Heart right ventricle (tissue), 16 donors: ENCODE data around the gene PPP6R3. TPM values are rescaled to one million over a fixed set of nuclear protein-coding genes. Genes with fewer than 3 reads are reported as not detected.

Experiments
- ATAC-seq, 8 donors: fragments of 200-7000 bp; cut with Tn5 transposase; one replicate each; pipeline ENCODE4 v1.9.1; 2020; ENCODE audit warnings: mild to moderate bottlenecking in 8 of 8, moderate library complexity in 8 of 8, moderate number of reproducible peaks in 1 of 8
- DNase-seq, 2 donors: peaks; one replicate each; pipeline ENCODE4 v3.0.0-alpha.2; 2020
- H3K27ac ChIP-seq, 10 donors: fragments of 200-600 bp; sonication (generic) in 2 of 10; one replicate each; pipeline versions ENCODE4 v1.5.0 to v1.8.0; 2020 to 2022; ENCODE audit warnings: mild to moderate bottlenecking in 3 of 10
- H3K27me3 ChIP-seq, 7 donors: fragments of 200-600 bp; one replicate each; pipeline ENCODE4 v1.8.0; 2021 to 2022; ENCODE audit warnings: mild to moderate bottlenecking in 2 of 7
- H3K36me3 ChIP-seq, 9 donors: fragments of 200-600 bp; sonication (generic) in 1 of 9; one replicate each; pipeline versions ENCODE4 v1.5.0 to v1.8.0; 2020 to 2022; ENCODE audit warnings: mild to moderate bottlenecking in 2 of 9
- H3K4me1 ChIP-seq, 9 donors: fragments of 200-600 bp; sonication (generic) in 1 of 9; one replicate each; pipeline versions ENCODE4 v1.5.0 to v1.8.0; 2020 to 2022; ENCODE audit warnings: mild to moderate bottlenecking in 4 of 9
- H3K4me3 ChIP-seq, 10 donors: fragments of 200-600 bp; sonication (generic) in 2 of 10; one replicate each; pipeline versions ENCODE4 v1.5.0 to v1.8.0; 2020 to 2022; ENCODE audit warnings: mild to moderate bottlenecking in 7 of 10, moderate library complexity in 2 of 10
- H3K9me3 ChIP-seq, 11 donors: fragments of 200-600 bp in 10 of 11; sonication (generic) in 2 of 11; one replicate each; pipeline versions ENCODE4 v1.5.0 to v1.8.0; 2013 to 2022; ENCODE audit warnings: mild to moderate bottlenecking in 2 of 11, control low read depth in 1 of 11, moderate library complexity in 1 of 11
- CTCF ChIP-seq, 9 donors: fragments of 200-600 bp; sonication (generic) in 2 of 9; IDR thresholded peaks; one replicate each; pipeline versions ENCODE4 v1.5.0 to v1.8.0; 2021 to 2022; ENCODE audit warnings: antibody characterized with exemption in 9 of 9, mild to moderate bottlenecking in 5 of 9, moderate library complexity in 1 of 9
- WGBS, 2 donors: extraction: QIAGEN DNeasy Blood & Tissue Kit; methylation state at CpG; one replicate each; pipeline ENCODE4 v1.1.7; 2013; ENCODE audit warnings: inconsistent platforms in 1 of 2; 5-methylcytosine and 5-hydroxymethylcytosine counted together
- intact Hi-C, 10 donors: fragments of 100-400 bp; cut with DNase I; formaldehyde crosslinking; loops; one replicate each; pipeline versions ENCODE4 v1.11.1 to v1.14.2; 2022
- polyA plus RNA-seq, 2 donors: library from polyadenylated mRNA; stranded (reverse); fragments of 200-250 nt; gene quantifications; one replicate each; pipeline ENCODE4 v1.2.3, GENCODE V29; 2013
- total RNA-seq, 10 donors: library from RNA; stranded (reverse); fragmentation: NEBNext Ultra II Directional in 3 of 10; extraction: Animal tissue kit (Norgen Biotek cat#: 25700) in 3 of 10; gene quantifications; one replicate each; pipeline versions ENCODE4 v1.2.1 to v1.2.4, GENCODE V29; 2021 to 2023
- donor health status: Arrhythmogenic right ventricular cardiomyopathy.
- donor health status: ischemic (EF 13 %, LVEDD 7.1; RV severe dilation, severe dysfunction).
- donor health status: healthy with polysubstance abuse.
- donor health status: DM: no; HTN: yes; CAD: no.
- donor health status: DM: no; HTN: no; CAD: no.
- donor health status: ischemic (EF 25% LVEDD 6.9; RV normal size, moderate dysfunction).
- donor health status: ischemic (EF 25% LVEDD 5.7; RV mildly dilated, moderate dysfunction).
- donor health status: healthy.
- donor health status: DM: yes; HTN: yes; CAD: no.
- donor health status: Ischemic cardiomyopathy.
- donor health status: ischemic (EF 35%, LVEDD 5.7; RV mildly dilated, moderate dysfunction).
- donor health status: nonischemic (EF 11% LVEDD 7.7; RV severe dilation, severe dysfunction).
- donor health status: DM: yes; HTN: yes; CAD: no.
- donor health status: PGD.
- donor health status: ischemic (EF 29% LVEDD 5.4; RV normal size, mild dysfunction).
- donor health status: nonischemic (EF 23%, LVEDD 6.1; RV moderate dilation, normal function).

The PPP6R3 gene
- total and polyA plus RNA-seq, 12 donors = 18.4 to 98.1 (median 80.8) TPM

- peak; percentile 31 to 73 (median 61) for TF ChIP-seq CTCF (IDR thresholded peaks at IDR 0.05)
- Histone ChIP-seq H3K4me1 (peaks cover 10 to 66% (median 35%) of the 10 kb centered on the region in 9 donors), H3K36me3 (peaks cover 0 to 89% (median 2%) of the 10 kb centered on the region in 9 donors), H3K27ac (peak overlapping the region in 9 of 10 donors; percentile 19 to 87 (median 76)), H3K4me3 (no peak overlapping the region), H3K9me3 (no peaks in the 10 kb centered on the region), H3K27me3 (no peaks in the 10 kb centered on the region)
- DNase-seq (peak; percentile 46 to 47), ATAC-seq (peak in 3 of 8 donors; percentile 15 to 35 (median 19))
- WGBS, 2 donors = 53 to 59% methylated on average over 6 of the region's 6 CpGs
- intact Hi-C loops = loop anchor here in 6 of 10 donors (5.0 to 10.0 kb wide), 3 partner anchors 119 to 291 kb away; partner anchors contain the start of gene PPP6R3 (in 6 of the 6)
Measured at GRCh38 chr11:68584097-68584496, 123.5 kb downstream of the PPP6R3 start.

- DNase-seq = peak in 1 of 2 donors; percentile 15
- ATAC-seq = peak in 4 of 8 donors; percentile 20 to 60 (median 24)
- H3K4me3 ChIP-seq = no peak overlapping the region
- H3K9me3 ChIP-seq = no peaks in the 10 kb centered on the region
- 79 to 82% methylated on average over 6 of the region's 6 CpGs for WGBS, 2 donors
- intact Hi-C loops = loop anchor here in 6 of 10 donors (5.0 to 10.0 kb wide), 3 partner anchors 120 to 290 kb away; partner anchors contain the start of gene PPP6R3 (in 6 of the 6)
- peaks cover 0 to 89% (median 0%) of the 10 kb centered on the region in 9 donors for H3K36me3 ChIP-seq
- no peak for TF ChIP-seq CTCF (IDR thresholded peaks at IDR 0.05)
- H3K4me1 ChIP-seq = peaks cover 10 to 72% (median 39%) of the 10 kb centered on the region in 9 donors
- no peaks in the 10 kb centered on the region for H3K27me3 ChIP-seq
- peak overlapping the region in 7 of 10 donors; percentile 3 to 87 (median 38) for H3K27ac ChIP-seq
Measured at GRCh38 chr11:68584991-68585524, 124.5 kb downstream of the PPP6R3 start.

- H3K4me1 ChIP-seq = peaks cover 0 to 34% (median 7%) of the 10 kb centered on the region in 9 donors
- H3K27me3 ChIP-seq = no peaks in the 10 kb centered on the region
- WGBS, 2 donors = 58 to 74% methylated on average over 7 of the region's 7 CpGs
- ATAC-seq (peak; percentile 39 to 88 (median 66)), DNase-seq (no peak)
- H3K36me3 ChIP-seq = peaks cover 0 to 100% (median 30%) of the 10 kb centered on the region in 9 donors
- intact Hi-C loops = loop anchor here in 5 of 10 donors (10.0 kb wide), 3 partner anchors 115 to 285 kb away; partner anchors contain the start of gene PPP6R3 (in 3 of the 5)
- no peaks in the 10 kb centered on the region for H3K9me3 ChIP-seq
- H3K4me3 ChIP-seq = no peak overlapping the region
- peak overlapping the region in 6 of 10 donors; percentile 29 to 75 (median 45) for H3K27ac ChIP-seq
- no peak for TF ChIP-seq CTCF (IDR thresholded peaks at IDR 0.05)
Measured at GRCh38 chr11:68589547-68590216, 129.1 kb downstream of the PPP6R3 start.

- DNase-seq (no peak), ATAC-seq (no peak)
- peaks cover 0 to 16% (median 4%) of the 10 kb centered on the region in 9 donors for H3K4me1 ChIP-seq
- no peaks in the 10 kb centered on the region for H3K27me3 ChIP-seq
- H3K27ac ChIP-seq = no peak overlapping the region
- H3K9me3 ChIP-seq = no peaks in the 10 kb centered on the region
- intact Hi-C loops = loop anchor here in 2 of 10 donors (10.0 kb wide), 2 partner anchors 117 to 127 kb away; partner anchors contain the start of gene PPP6R3 (in 1 of the 2)
- no peak for TF ChIP-seq CTCF (IDR thresholded peaks at IDR 0.05)
- no peak overlapping the region for H3K4me3 ChIP-seq
- WGBS, 2 donors = 95 to 96% methylated on average over 5 of the region's 5 CpGs
- peaks cover 0 to 100% (median 44%) of the 10 kb centered on the region in 9 donors for H3K36me3 ChIP-seq
Measured at GRCh38 chr11:68591719-68592118, 131.2 kb downstream of the PPP6R3 start.
